Liver (tissue), 9 donors: ENCODE results near the gene CBFA2T3. TPM values are rescaled to one million over a fixed set of nuclear protein-coding genes. Genes with fewer than 3 reads are reported as not detected.

Source experiments
- DNase-seq: peaks from one replicate; pipeline ENCODE4 v3.0.0-alpha.2; 2017; ENCODE audit warnings: low spot score
- H3K27ac ChIP-seq, 2 donors: one replicate each; pipeline ENCODE4 v1.7.0; 2013; ENCODE audit warnings: inconsistent platforms in 2 of 2, low read length in 2 of 2, control low read depth in 1 of 2, low read depth in 1 of 2, mild to moderate bottlenecking in 1 of 2
- H3K27me3 ChIP-seq, 4 donors: one replicate each; pipeline versions ENCODE4 v1.6.1 to v1.7.0; 2013; ENCODE audit warnings: low read length in 3 of 4, inconsistent platforms in 1 of 4, mild to moderate bottlenecking in 1 of 4, moderate library complexity in 1 of 4; ENCODE audit not compliant: control insufficient read depth in 4 of 4, insufficient read depth in 4 of 4
- H3K36me3 ChIP-seq, 4 donors: one replicate each; pipeline versions ENCODE4 v1.6.1 to v1.7.0; 2013; ENCODE audit warnings: low read length in 3 of 4, mild to moderate bottlenecking in 3 of 4, low read depth in 1 of 4, moderate library complexity in 1 of 4; ENCODE audit not compliant: control insufficient read depth in 4 of 4, insufficient read depth in 3 of 4
- H3K4me1 ChIP-seq, 4 donors: one replicate each; pipeline versions ENCODE4 v1.6.1 to v1.7.0; 2013; ENCODE audit warnings: low read length in 3 of 4, mild to moderate bottlenecking in 3 of 4, moderate library complexity in 1 of 4; ENCODE audit not compliant: control insufficient read depth in 4 of 4, insufficient read depth in 4 of 4
- H3K4me3 ChIP-seq, 3 donors: one replicate each; pipeline versions ENCODE4 v1.6.1 to v1.7.0; 2013; ENCODE audit warnings: low read length in 3 of 3, control low read depth in 1 of 3, low read depth in 1 of 3, mild to moderate bottlenecking in 1 of 3
- H3K9ac ChIP-seq, 2 donors: one replicate each; pipeline ENCODE4 v1.7.0; 2013; ENCODE audit warnings: low read length in 2 of 2, mild to moderate bottlenecking in 2 of 2, moderate library complexity in 2 of 2, control low read depth in 1 of 2, low read depth in 1 of 2
- H3K9me3 ChIP-seq, 4 donors: one replicate each; pipeline versions ENCODE4 v1.6.1 to v1.7.0; 2013; ENCODE audit warnings: low read length in 3 of 4; ENCODE audit not compliant: control insufficient read depth in 4 of 4
- ATF3 ChIP-seq: IDR thresholded peaks from 2 replicates; pipeline ENCODE4 v1.6.1; 2016; ENCODE audit warnings: antibody characterized with exemption
- CTCF ChIP-seq: fragments of 150-350 bp; IDR thresholded peaks from 2 replicates; pipeline ENCODE4 v1.5.1; 2017; ENCODE audit warnings: improper control_type of control experiment, low read depth, low read length; ENCODE audit not compliant: missing input control
- EGR1 ChIP-seq, 2 donors: IDR thresholded peaks; 2 replicates each; pipeline ENCODE4 v1.6.1; 2016 to 2018; ENCODE audit warnings: antibody characterized with exemption in 2 of 2, low read depth in 2 of 2
- FOXA1 ChIP-seq: IDR thresholded peaks from 2 replicates; pipeline ENCODE4 v1.6.1; 2016; ENCODE audit warnings: antibody characterized with exemption
- FOXA2 ChIP-seq: IDR thresholded peaks from 2 replicates; pipeline ENCODE4 v1.6.1; 2016; ENCODE audit warnings: antibody characterized with exemption
- GABPA ChIP-seq, 2 donors: IDR thresholded peaks in 1 of 2; conservative IDR thresholded peaks in 1 of 2; 2 replicates each; pipeline ENCODE4 v1.6.1; 2016; ENCODE audit warnings: antibody characterized with exemption in 2 of 2, mild to moderate bottlenecking in 1 of 2, moderate library complexity in 1 of 2
- HNF4A ChIP-seq, 2 donors: conservative IDR thresholded peaks; 2 replicates each; pipeline ENCODE4 v1.6.1; 2016; ENCODE audit warnings: antibody characterized with exemption in 2 of 2, mild to moderate bottlenecking in 2 of 2
- HNF4G ChIP-seq: IDR thresholded peaks from 2 replicates; pipeline ENCODE4 v1.6.1; 2016; ENCODE audit warnings: antibody characterized with exemption
- JUND ChIP-seq, 2 donors: IDR thresholded peaks; 2 replicates each; pipeline ENCODE4 v1.6.1; 2016; ENCODE audit warnings: antibody characterized with exemption in 2 of 2
- MAX ChIP-seq: IDR thresholded peaks from 2 replicates; pipeline ENCODE4 v1.6.1; 2016; ENCODE audit warnings: antibody characterized with exemption
- NR2F2 ChIP-seq: IDR thresholded peaks from 2 replicates; pipeline ENCODE4 v1.6.1; 2016; ENCODE audit warnings: antibody characterized with exemption
- RAD21 ChIP-seq, 2 donors: IDR thresholded peaks; 2 replicates each; pipeline ENCODE4 v1.6.1; 2016; ENCODE audit warnings: antibody characterized with exemption in 2 of 2, mild to moderate bottlenecking in 2 of 2
- REST ChIP-seq: IDR thresholded peaks from 2 replicates; pipeline ENCODE4 v1.6.1; 2016; ENCODE audit warnings: antibody characterized with exemption, mild to moderate bottlenecking
- RXRA ChIP-seq, 2 donors: IDR thresholded peaks; 2 replicates each; pipeline ENCODE4 v1.6.1; 2017 to 2018; ENCODE audit warnings: antibody characterized with exemption in 2 of 2, mild to moderate bottlenecking in 1 of 2
- SP1 ChIP-seq: IDR thresholded peaks from 2 replicates; pipeline ENCODE4 v1.6.1; 2018; ENCODE audit warnings: antibody characterized with exemption, mild to moderate bottlenecking
- TAF1 ChIP-seq: conservative IDR thresholded peaks from 2 replicates; pipeline ENCODE4 v1.6.1; 2016; ENCODE audit warnings: antibody characterized with exemption, mild to moderate bottlenecking
- YY1 ChIP-seq: IDR thresholded peaks from 2 replicates; pipeline ENCODE4 v1.6.1; 2016; ENCODE audit warnings: antibody characterized with exemption, mild to moderate bottlenecking
- ZBTB33 ChIP-seq: IDR thresholded peaks from 2 replicates; pipeline ENCODE4 v1.6.1; 2016; ENCODE audit warnings: antibody characterized with exemption
- WGBS: extraction: QIAGEN DNeasy Blood & Tissue Kit; methylation state at CpG from one replicate; pipeline ENCODE4 v1.1.7; 2013; 5-methylcytosine and 5-hydroxymethylcytosine counted together
- polyA plus RNA-seq, 2 donors: library from polyadenylated mRNA; stranded (reverse) in 1 of 2; unstranded in 1 of 2; fragments of 200-250 nt in 1 of 2; fragments of >200 nt in 1 of 2; fragmentation: Nextera tagmentation in 1 of 2; extraction: Ambion mirVana in 1 of 2; gene quantifications; one replicate each; pipeline versions ENCODE4 v1.2.1 to v1.2.3, GENCODE V29; 2013 to 2015
- total RNA-seq, 2 donors: library from RNA; depleted of rRNA; stranded (reverse); fragments of >200 nt; gene quantifications; one replicate each; pipeline ENCODE4 v1.2.3, GENCODE V29; 2014
- donor health status: healthy.
- donor health status: healthy.
- donor health status: healthy.
- donor health status: healthy.
- donor health status: healthy.

CBFA2T3 gene
- total and polyA plus RNA-seq, 4 donors = 1.4 to 4.5 (median 3.1) TPM

GRCh38 chr16:89019511-89019910 lies 42.5 kb upstream of the CBFA2T3 start:
- 78% methylated on average over 16 of the region's 16 CpGs for WGBS
- no peak for TF ChIP-seq TAF1
- no peak for TF ChIP-seq SP1
- TF ChIP-seq GABPA (IDR thresholded peaks at IDR 0.05 in 1 of 2, conservative IDR thresholded peaks at IDR 0.05 in 1 of 2) = no peak
- no peak for TF ChIP-seq ATF3
- no peak for TF ChIP-seq NR2F2
- no peak for TF ChIP-seq HNF4A (conservative IDR thresholded peaks at IDR 0.05)
- TF ChIP-seq RXRA (IDR thresholded peaks at IDR 0.05) = no peak
- no peak for TF ChIP-seq REST
- no peak for TF ChIP-seq HNF4G
- no peak for TF ChIP-seq CTCF
- TF ChIP-seq JUND (IDR thresholded peaks at IDR 0.05) = no peak
- no peak for TF ChIP-seq MAX
- TF ChIP-seq FOXA1 = no peak
- TF ChIP-seq ZBTB33 = no peak
- TF ChIP-seq FOXA2 = no peak
- no peak for TF ChIP-seq YY1
- TF ChIP-seq EGR1 (IDR thresholded peaks at IDR 0.05; ENCODE audit: low read depth in 2 of 2) = no peak
- no peak for TF ChIP-seq RAD21 (IDR thresholded peaks at IDR 0.05)
- H3K9me3 ChIP-seq = no peaks in the 10 kb centered on the region
- H3K27me3 ChIP-seq = peaks cover 0 to 4% (median 0%) of the 10 kb centered on the region in 4 donors
- no peak overlapping the region for H3K27ac ChIP-seq
- H3K9ac ChIP-seq = no peak overlapping the region
- no peaks in the 10 kb centered on the region for H3K4me1 ChIP-seq
- DNase-seq = no peak
- no peaks in the 10 kb centered on the region for H3K36me3 ChIP-seq
- no peak overlapping the region for H3K4me3 ChIP-seq
